GM21737 (cell line): ENCODE data around the gene RAB2B.

Experiments used
- ATAC-seq: cut with Tn5 transposase; IDR thresholded peaks from one replicate; pipeline ENCODE4 v1.9.1; 2021; ENCODE audit warnings: mild to moderate bottlenecking, moderate library complexity; ENCODE audit not compliant: unreplicated experiment

Gene RAB2B

DNA sequence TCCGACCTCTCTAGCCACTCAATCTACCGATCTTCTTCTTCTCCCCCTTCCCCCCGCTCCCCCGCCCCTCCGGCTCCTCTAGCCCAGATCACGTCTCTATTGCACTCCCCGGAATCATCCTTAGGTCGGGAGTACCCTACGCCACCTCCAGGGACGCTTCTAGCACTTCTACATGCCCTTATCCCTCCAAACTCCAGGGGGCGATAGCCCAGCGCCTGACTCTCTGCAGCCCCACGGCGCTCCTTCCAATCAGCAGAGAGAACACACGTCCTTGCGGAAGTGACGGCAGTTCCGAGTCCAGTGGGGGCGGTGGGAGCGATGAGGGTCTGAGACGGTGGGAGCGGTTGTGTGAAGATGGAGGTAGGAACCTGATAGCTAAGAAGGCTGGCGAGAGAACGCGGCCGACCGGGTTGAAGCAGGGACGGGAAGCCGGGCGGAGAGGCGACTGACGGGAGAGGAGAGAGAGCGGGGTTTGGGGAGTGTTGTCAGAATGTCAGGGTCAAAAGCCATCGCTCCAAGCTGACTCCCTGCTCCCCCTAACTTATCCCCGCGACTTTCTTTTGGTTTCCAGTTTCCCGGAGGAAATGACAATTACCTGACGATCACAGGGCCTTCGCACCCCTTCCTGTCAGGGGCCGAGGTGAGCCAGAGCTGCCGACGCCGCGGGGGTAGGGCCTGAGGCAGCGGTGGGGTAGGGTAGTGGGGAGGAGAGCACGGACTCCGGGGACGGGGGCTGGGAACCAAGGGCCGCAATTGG, at the start of gene RAB2B, which contains the start of gene TOX4:
Gene RAB2B (minus strand): TSS at position 35 of the 757 bp plus-strand sequence. CDS start 87 bp downstream, outside the sequence.
Gene TOX4 (plus strand): TSS at position 271 of the 757 bp plus-strand sequence. CDS start 84 bp downstream, at position 355.
- ATAC-seq: peak; percentile 99

DNA sequence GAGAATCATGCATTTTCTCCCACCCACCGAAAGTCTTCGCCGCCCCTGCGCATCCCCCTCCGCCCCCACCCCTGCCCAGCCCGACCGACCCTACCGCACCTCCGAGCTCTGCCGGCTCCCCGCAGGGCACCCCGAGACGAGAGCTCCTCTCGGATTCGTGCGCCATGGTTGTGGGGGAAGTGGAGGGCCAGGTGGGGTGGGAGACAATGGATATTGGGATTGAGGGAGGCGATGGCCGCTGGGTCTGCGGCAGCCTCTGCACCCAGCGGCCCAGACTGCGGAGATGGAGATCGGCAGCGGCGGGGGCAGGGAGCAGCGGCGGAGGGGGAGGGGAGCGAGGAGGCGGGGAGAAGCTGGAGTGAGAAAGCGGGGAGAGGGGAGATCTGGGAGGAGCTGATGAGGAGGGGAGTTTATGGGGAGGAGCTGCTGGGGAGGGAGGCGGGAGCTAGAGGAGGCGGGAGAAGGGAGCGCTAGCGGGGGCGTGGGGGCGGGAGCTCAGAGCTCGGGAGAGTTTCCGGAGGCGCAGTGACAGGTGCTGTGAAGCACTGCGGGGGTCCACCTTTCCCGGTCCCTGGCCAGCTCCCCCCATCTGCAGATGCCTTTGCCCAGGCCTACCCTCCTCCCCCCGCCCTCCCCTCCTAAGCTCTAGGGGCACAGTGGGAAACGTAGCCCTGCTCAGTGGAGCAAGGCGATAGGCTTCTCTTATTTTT, 49.4 kb upstream of the RAB2B start, which contains the start of gene SALL2:
Gene SALL2 (minus strand): TSS at position 385 of the 710 bp plus-strand sequence. CDS start 219 bp downstream, at position 166.
- peak; percentile 63 for ATAC-seq

DNA sequence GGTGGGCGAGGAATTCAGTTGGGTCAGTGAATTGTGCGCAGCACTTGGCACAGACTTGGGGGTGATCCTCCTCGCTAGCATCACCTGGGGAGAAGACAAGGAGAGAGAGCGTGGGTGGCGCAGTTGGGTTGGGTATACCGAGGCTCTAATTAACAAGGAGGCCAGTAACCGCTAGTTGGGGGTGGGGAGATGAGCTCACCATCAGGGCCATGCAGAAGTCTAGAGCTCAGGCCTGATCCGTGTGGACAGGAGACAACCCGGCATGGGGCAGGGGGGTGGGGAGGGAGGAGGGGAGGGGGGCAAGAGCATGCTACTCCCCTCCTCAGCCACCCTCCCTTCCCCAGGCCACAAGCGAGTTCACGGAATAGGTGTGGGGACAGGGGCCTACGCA, 48.8 kb upstream of the RAB2B start:
- no peak for ATAC-seq

DNA sequence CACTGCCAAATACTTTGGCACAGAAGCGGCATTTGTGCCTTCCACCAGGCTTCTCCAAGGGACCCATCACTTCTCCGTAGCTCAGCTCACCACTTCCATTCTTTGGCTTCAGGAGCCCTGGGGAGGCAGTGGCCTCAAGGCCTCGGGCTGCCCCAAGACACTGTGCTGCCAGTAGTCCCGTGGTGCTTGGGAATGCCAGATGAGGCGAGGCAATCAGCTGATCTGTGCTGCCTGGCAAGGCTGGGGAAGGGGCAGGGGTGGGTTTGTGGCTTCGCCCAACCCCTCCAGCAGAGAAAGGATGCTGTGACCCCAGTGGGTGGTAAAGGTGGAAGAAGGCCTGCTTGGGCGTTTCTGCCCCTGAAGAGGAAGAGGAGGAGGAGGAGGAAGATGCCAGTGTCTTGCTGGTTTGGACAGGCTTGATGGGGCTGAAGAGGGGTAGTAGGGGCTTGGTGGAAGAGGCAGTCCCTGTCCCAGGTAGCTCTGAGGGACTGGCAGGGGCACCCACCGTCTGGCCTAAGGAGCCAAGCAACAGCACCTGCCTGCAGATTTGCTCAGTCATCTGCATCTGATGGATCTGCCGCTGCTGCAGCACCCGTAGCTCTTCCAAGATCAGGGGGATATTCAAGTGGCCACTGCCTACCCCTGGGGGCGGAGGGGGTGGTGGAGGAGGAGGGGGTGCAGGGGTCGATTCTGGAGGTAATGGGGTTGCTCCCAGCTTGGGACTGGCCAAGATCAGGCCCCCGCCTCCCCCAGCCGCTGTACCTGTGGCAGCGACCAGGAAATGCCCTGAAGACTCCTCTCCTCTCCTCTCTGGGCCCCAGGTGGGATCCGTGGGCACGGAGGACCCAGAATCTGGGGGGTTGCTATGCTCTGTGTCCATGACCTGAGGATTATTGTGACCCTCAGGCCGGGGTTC, 48.1 kb upstream of the RAB2B start:
- no peak for ATAC-seq

DNA sequence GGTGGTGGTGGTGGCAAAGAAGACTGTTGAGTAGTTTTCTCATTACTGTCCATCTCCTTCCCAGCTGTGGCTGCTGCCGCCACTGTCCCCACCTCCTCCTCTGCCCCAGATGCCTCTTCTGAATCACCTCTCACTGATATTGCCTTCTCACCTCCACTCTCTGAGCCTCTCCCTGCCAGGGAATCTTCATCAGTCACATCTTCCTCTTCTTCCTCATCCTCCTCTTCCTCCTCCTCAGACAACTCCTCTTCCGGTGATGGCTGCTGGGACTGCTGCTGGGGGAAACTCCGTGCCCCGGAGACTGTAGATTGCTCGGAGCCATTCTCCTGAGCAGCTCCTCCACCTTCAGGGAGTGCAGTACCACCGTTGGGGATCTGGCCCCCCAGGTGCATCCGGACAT, 46.4 kb upstream of the RAB2B start:
- no peak for ATAC-seq

DNA sequence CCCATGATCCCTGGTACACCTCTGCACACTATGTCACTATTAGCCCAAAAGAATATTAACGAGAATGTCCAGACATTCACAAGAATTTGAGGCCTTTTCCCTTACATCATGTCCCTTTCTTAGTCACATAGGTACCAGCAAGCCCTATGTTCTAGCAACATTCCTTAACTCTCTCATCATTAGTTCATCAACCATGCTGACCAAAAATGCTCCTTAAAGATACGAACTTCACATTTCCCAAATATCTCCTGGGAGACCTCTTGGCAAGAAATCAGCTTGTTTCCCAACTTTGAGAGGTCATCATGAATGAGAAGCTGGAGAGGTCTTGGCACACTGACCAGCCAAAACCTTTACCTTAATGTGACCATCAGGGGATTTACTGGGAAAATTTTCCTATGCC, 44.7 kb upstream of the RAB2B start:
- ATAC-seq: no peak

DNA sequence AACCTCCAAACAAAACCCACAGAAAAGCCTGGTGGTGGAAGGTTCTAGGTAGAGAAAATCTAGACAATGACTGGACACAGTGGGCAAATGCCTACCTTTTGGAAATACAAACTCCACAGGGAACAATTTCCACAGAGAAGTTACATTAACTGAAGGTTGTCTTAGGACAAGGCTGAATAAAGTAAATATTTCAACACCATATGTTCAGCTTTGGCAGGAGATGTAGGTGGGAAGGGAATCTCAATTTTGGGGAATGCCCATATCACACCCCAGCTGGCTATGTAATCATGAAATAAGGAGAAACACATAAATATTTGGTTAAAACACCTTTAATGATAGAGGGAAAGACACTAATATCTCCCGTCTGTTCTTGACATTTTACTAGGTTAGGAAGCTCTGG, 44.0 kb upstream of the RAB2B start:
- ATAC-seq: no peak

DNA sequence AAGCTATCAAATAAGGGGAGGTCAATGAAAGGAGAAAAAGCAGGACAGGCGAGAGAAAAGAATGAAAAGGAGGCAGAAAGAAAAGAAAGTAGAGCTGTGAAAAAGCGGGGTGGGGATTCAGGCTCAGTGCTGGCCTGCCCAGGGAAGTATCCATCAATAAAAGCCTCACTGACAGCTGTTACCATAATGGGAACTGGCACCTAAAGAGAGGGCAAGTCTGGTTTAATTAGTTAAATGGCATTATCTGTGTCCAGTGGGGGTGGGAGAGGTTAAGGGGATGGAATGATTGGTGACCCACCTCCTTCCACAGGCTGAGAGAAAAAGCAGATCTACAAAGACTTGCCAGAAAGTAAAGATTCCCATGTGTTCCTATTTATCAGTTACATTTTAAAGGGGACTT, 42.0 kb upstream of the RAB2B start:
- ATAC-seq: no peak

DNA sequence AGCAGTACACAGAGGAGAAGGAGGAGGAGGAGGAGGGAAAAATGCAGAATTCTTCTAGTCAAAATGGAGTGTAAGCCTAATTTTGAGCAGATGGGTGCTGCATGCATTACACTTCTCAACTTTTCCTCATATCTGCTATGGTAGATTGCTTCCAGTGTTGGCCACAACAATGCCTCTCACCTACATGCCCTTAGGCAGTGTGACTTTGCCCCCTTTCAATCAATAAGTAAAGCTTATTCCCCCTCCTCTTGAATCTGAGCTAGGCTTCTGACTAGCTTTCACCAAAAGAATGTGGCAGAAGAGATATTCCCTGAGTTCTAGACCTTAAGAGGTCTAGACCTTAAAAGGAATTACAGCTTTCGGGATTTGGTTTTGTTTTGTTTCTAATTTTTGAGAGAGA, 37.6 kb upstream of the RAB2B start:
- no peak for ATAC-seq

DNA sequence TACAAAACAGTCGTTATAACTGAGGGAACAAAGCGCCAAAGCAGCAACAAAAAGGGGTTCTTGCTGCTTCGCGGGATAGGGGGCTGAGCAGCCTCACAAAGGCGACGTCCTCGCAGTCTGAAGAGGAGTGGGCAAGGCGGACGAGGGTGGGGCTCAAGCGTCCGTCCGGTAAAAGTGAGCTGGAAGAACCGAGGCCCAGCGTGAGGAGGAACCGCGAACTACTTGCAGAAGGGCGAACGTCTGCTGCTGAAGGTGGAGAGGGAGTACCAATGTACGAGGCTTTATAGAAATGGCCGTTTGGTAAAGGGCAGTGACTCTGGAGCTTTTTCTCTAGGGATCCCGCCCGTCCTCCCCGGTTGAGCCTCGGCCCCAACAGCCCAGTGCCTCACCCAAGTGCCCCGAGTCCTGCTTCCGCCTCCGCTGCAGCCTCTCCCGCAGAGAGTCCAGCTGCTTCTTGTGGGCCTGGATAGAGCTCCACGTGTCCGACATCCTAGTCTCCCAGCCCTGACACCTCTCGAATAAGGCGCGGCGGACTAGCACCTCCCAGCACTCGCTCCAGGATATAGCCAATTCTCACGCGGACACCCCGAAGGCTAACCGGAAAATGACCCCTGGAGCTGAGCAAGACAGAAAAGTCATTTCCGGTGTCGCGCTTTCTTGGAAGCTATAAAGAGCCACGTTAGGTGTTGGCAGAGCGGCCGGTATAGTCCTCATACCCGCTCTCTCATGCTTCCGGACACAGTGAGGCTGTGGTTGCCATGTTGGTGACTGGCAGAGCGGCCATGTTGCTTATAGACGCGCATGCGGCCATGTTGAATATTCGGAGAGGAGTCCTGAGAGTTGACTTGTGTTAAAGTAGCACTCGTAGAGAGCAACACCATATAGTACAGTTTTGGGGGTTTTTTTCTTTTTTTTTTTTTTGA, 34.2 kb upstream of the RAB2B start, which contains the start of gene METTL3:
Gene METTL3 (minus strand): TSS at position 606 of the 923 bp plus-strand sequence. CDS start 117 bp downstream, at position 489.
- ATAC-seq: peak; percentile 95

DNA sequence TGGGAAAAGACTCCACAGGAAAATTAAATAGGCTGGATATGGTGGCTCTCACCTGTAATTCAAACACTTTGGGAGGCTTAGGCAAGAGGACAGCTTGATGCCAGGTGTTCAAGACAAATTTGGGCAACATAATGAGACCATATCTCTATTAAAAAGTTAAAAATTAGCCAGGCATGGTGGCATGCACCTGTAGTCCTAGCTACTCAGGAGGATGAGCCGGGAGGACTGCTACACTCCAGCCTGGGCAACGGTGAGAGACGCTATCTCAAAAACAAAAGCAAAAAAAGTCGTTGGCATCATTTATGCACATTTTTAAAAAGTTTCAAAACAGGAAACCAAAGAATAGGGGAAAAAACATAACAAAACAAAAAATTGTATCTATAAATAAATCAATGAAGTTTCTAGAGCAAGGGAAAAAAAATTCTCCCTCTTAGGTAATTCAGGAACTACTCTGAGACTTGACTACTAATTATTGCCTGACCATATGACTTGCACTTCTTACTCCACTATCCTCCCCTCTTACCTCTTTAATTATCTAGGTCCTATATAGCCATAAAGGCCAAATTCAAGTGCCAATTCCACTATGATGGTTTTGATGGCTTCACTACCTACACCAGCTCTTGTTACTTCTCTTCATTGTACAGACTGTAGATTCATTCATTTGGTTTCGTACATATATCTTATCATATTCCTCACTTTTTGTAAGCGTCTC, 32.8 kb upstream of the RAB2B start:
- ATAC-seq: no peak

DNA sequence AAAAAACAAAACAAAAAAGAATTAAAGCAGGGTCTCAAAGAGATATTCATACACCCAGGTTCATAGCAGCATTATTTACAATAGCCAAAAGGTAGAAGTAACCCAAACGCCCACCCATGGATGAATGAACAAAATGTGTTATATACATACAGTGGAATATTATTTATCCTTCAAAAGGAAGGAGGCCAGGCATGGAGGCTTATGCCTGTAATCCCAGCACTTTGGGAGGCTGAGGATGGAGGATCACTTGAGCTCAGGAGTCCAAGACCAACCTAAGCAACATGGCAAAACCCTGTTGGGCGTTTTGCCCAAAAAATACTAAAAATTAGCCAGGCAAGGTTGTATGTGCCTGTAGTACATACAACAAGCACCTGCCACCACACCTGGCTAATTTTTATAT, 29.8 kb upstream of the RAB2B start:
- no peak for ATAC-seq

DNA sequence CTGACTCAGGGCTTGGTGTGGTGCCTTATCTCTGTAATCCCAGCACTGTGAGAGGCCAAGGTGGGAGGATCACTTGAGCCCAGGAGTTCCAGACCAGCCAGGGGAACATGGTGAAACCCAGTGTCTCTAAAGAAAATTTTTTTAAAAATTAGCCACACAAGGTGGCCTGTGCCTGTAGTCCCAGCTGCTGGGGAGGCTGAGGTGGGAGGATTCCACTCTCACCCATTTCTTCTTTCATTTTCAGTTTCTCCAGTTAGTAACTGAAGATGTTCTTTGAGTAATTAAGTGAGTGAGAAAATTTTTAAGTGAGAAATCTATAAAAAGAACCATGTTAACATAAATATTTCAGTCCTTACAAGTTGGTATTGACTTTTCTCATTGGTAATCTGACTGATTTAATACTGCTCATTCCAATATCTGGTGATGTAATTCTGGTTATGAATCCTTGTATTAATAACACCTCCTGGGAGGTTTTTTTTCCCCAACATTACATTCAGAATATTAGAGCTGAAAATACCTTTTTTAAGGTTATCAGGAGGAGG, 28.3 kb upstream of the RAB2B start:
- peak; percentile 73 for ATAC-seq

DNA sequence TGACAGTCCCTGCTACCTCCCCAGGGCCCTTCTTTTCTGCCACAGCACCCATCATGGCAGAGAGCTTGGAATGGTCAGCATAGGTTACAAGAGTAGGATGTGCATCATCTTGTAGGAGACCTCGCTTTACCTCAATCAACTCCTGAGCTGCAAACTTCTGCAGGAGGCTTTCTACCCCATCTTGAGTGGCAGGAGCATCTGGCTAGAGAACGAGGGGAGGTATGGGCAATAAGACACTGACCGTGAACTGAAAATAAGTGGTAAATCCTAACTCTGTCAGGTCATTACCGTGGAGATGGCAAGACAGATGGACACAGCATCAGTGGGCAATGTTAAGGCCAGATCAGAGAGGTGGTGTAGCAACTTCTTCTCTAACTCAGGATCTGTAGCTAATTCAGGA, 26.6 kb upstream of the RAB2B start:
- ATAC-seq: no peak

DNA sequence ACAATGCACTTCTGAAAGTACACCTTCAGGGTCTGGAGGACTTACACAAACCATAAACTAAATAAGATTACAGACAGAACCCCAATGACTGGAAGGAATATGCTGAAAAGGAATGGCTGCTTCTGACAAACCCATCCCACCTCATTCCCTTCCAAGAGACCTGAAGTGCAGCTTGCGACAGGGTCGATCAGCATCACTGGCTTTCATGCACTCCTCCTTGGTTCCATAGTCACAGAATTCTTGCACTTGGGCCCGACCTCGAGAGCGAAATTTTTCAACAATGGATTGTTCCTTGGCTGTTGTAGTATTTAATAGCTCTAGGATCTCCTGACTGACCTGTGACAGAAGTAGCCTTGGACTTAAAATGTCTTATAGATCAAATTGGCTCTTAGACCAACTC, 24.8 kb upstream of the RAB2B start:
- ATAC-seq: no peak

DNA sequence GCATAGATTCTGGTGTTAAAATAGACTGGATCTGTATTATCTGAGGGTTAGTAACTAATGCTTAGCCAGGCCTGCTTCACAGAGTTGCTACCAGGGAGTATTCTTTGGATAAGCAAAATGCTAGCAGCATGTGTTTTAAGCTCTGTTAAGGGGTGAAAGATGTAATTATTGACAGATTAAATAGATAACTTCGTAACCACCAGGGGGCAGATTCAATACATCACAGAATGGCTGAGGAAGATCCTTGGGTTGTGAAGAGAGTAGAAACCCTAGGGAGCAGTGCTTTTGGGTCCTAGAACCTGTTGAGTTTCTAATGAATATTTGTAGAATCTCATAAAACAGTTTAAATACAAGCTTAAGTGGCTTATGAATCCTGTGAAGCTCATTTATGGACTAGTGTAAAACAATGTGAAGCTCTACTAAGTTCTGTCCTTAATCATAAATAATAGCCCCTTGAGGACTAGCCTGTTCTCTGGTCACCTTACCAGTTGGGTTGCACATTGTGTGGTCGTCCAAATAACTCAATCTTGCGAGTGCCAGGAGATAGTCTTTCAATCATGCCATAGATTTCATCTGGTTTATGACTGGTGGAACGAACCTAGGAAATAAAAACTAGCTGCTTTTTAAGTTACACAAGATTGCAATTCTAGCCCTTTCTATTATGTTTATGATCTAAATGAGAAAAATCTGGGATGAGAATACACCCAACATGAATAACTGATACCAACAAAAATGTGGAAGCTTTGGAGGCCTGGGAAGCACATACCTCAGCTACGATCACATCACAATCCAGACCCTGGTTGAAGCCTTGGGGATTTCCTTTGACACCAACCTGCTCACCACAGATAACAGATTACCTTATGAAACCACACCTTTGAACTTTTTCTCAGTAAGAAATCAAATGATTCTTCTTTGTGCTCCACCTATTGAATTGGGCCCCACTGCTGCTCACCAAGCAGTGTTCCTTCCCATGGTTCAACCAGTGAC, 22.1 kb upstream of the RAB2B start:
- peak; percentile 54 for ATAC-seq

DNA sequence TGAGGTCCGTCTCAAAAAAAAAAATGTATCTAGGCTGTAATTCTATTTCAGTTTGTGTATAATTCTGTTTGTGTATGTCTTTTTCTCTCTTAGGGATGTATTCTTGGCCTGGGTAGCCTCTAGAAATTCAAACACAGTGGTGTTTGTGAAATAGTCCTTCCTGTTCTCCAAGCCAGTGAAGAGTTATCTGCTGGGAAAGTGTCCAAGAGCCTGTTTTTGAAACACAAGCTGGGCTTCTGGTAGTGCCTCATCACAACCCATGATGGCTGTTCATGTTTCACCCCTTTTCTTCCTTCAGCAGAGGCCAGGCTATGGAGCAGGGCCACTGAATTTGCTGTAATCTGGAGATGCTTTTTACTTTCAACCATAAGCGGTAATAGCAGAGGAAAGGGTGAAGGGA, 19.7 kb upstream of the RAB2B start:
- ATAC-seq: no peak
